GM12878 (cell line): Measurements from ENCODE around the gene LRRC37B. TPM values are rescaled to one million over a fixed set of nuclear protein-coding genes. Genes with fewer than 3 reads are reported as not detected.
"Not testable (repeated sequence)": the region's sequence is repeated elsewhere in the genome, so short reads cannot be mapped to it uniquely, and the experiment has no call there.

Source experiments
- ATAC-seq: fragments of 200-7000 bp; cut with Tn5 transposase; 3 replicates; pipeline ENCODE4 v1.9.1; 2020; ENCODE audit warnings: mild to moderate bottlenecking, moderate library complexity
- BruUV-seq: library from RNA; stranded (reverse); fragments of 400-500 nt; replicated peaks from 2 replicates; lab custom pipeline; 2021; lab: Mats Ljungman, UMichigan
- CTCF ChIA-PET: fragments of 300-600 bp; sonication (Branson Sonifier 250); formaldehyde crosslinking; extraction: SDS; loops from one replicate; lab custom pipeline; 2021; ENCODE audit warnings: inconsistent platforms; lab: Yijun Ruan, JAX
- POLR2A ChIA-PET: fragments of 350-600 bp; formaldehyde crosslinking; extraction: SDS; loops from one replicate; lab custom pipeline; 2021; ENCODE audit warnings: inconsistent platforms; lab: Charles Lee
- RAD21 ChIA-PET: fragments of 300-600 bp; sonication (Branson Sonifier 250); formaldehyde crosslinking; loops from one replicate; lab custom pipeline; 2023; ENCODE audit warnings: antibody characterized with exemption; ENCODE audit not compliant: unreplicated experiment; lab: Charles Lee
- SMC1A ChIA-PET: fragments of 300-600 bp; sonication (Branson Sonifier 250); formaldehyde crosslinking; loops from one replicate; lab custom pipeline; 2023; ENCODE audit not compliant: unreplicated experiment, uncharacterized antibody; lab: Charles Lee
- DNase-seq: peaks from one replicate; pipeline ENCODE4 v3.0.0-alpha.2; 2011; ENCODE audit warnings: low read depth, low spot score
- FAIRE-seq: peaks from 3 replicates; lab custom pipeline; 2011; peaks lifted over from hg19 to GRCh38; lab: Jason Lieb, UNC
- H2AFZ ChIP-seq: 2 replicates; pipeline ENCODE4 v1.6.0; 2011; ENCODE audit warnings: low read depth, low read length, control low read depth; ENCODE audit not compliant: control insufficient read depth
- H3K27ac ChIP-seq: 2 replicates; pipeline ENCODE4 v1.5.1; 2011; ENCODE audit warnings: control low read depth; ENCODE audit not compliant: control insufficient read depth, insufficient read depth
- H3K27me3 ChIP-seq, 2 experiments: replicated peaks in 1 of 2; 2 replicates each; pipeline versions ENCODE4 v1.6.0 to v1.6.1; 2011; ENCODE audit warnings: low read length in 1 of 2; ENCODE audit not compliant: control insufficient read depth in 2 of 2, insufficient read depth in 2 of 2
- H3K36me3 ChIP-seq, 2 experiments: 2 replicates each; pipeline ENCODE4 v1.5.1; 2011; ENCODE audit warnings: low read length in 1 of 2; ENCODE audit not compliant: control insufficient read depth in 2 of 2, insufficient read depth in 2 of 2
- H3K4me1 ChIP-seq: 2 replicates; pipeline ENCODE4 v1.6.1; 2011; ENCODE audit warnings: mild to moderate bottlenecking, low read length, moderate library complexity, mixed read lengths; ENCODE audit not compliant: control insufficient read depth, insufficient read depth
- H3K4me2 ChIP-seq: 2 replicates; pipeline ENCODE4 v1.6.0; 2011; ENCODE audit warnings: control low read depth; ENCODE audit not compliant: control insufficient read depth, insufficient read depth
- H3K4me3 ChIP-seq: fragments of 200-600 bp; sonication (generic); 2 replicates; pipeline ENCODE4 v1.5.1; 2016
- H3K79me2 ChIP-seq: 2 replicates; pipeline ENCODE4 v1.6.0; 2011; ENCODE audit warnings: low read length; ENCODE audit not compliant: control insufficient read depth, insufficient read depth
- H3K9ac ChIP-seq: 2 replicates; pipeline ENCODE4 v1.8.0; 2011; ENCODE audit warnings: low read length, control low read depth, mixed read lengths; ENCODE audit not compliant: control insufficient read depth, insufficient read depth
- H3K9me3 ChIP-seq: replicated peaks from 3 replicates; pipeline ENCODE4 v1.5.1; 2011; ENCODE audit warnings: mild to moderate bottlenecking, low read length; ENCODE audit not compliant: control insufficient read depth, insufficient read depth
- H4K20me1 ChIP-seq: 2 replicates; pipeline ENCODE4 v1.6.0; 2011; ENCODE audit not compliant: control insufficient read depth, insufficient read depth
- BHLHE40 ChIP-seq, 2 experiments: fragments of 450-650 bp in 1 of 2; IDR thresholded peaks; 2 replicates each; pipeline ENCODE4 v1.6.1; 2011 to 2017; ENCODE audit warnings: low read depth in 2 of 2, borderline replicate concordance in 1 of 2, improper control_type of control experiment in 1 of 2, low read length in 1 of 2, mild to moderate bottlenecking in 1 of 2
- CHD2 ChIP-seq: IDR thresholded peaks from 2 replicates; pipeline ENCODE4 v1.6.1; 2011; ENCODE audit warnings: low read depth, low read length, improper control_type of control experiment, borderline replicate concordance
- EP300 ChIP-seq, 2 experiments: fragments of 150-350 bp in 1 of 2; IDR thresholded peaks; 2 replicates each; pipeline ENCODE4 v1.6.1; 2011 to 2012; ENCODE audit warnings: low read depth in 2 of 2, low read length in 2 of 2, borderline replicate concordance in 1 of 2, improper control_type of control experiment in 1 of 2, inconsistent platforms in 1 of 2; ENCODE audit not compliant: control insufficient read depth in 1 of 2
- MEF2B ChIP-seq: fragments of 450-650 bp; IDR thresholded peaks from 2 replicates; pipeline ENCODE4 v1.6.1; 2018; ENCODE audit warnings: mild to moderate bottlenecking, moderate library complexity; ENCODE audit not compliant: partially characterized antibody, poor library complexity, severe bottlenecking
- MTA2 ChIP-seq: fragments of 450-650 bp; IDR thresholded peaks from 2 replicates; pipeline ENCODE4 v1.6.1; 2016; ENCODE audit warnings: low read depth, mild to moderate bottlenecking, moderate library complexity
- NFYB ChIP-seq: IDR thresholded peaks from 2 replicates; pipeline ENCODE4 v1.6.1; 2011; ENCODE audit warnings: low read depth, mild to moderate bottlenecking, low read length, improper control_type of control experiment, moderate library complexity; ENCODE audit not compliant: insufficient read depth
- PKNOX1 ChIP-seq: fragments of 450-650 bp; IDR thresholded peaks from 2 replicates; pipeline ENCODE4 v1.6.1; 2016; ENCODE audit warnings: mild to moderate bottlenecking
- SREBF2 ChIP-seq: IDR thresholded peaks from 2 replicates; pipeline ENCODE4 v1.6.1; 2012; ENCODE audit warnings: mild to moderate bottlenecking, low read length
- STAT1 ChIP-seq: fragments of 450-650 bp; conservative IDR thresholded peaks from 2 replicates; pipeline ENCODE4 v1.6.1; 2014; ENCODE audit warnings: antibody characterized with exemption, mild to moderate bottlenecking
- ZNF207 ChIP-seq: fragments of 450-650 bp; IDR thresholded peaks from 2 replicates; pipeline ENCODE4 v1.6.1; 2014; ENCODE audit warnings: antibody characterized with exemption, mild to moderate bottlenecking, borderline replicate concordance
- WGBS: methylation state at CpG from one replicate; pipeline ENCODE4 v1.1.6; 2016; ENCODE audit warnings: low lambda C conversion rate; ENCODE audit not compliant: insufficient replicate concordance, insufficient coverage; ENCODE audit errors: missing lambda C conversion rate; 5-methylcytosine and 5-hydroxymethylcytosine counted together
- in situ Hi-C: fragments of 300-500 bp; cut with MboI; formaldehyde crosslinking; loops from 9 replicates; pipeline ENCODE4 v1.14.3; 2018; ENCODE audit warnings: mixed read lengths
- intact Hi-C: fragments of 100-400 bp; cut with micrococcal nuclease; formaldehyde crosslinking; loops from one replicate; pipeline ENCODE4 v1.14.2; 2022; ENCODE audit not compliant: unreplicated experiment
- polyA plus RNA-seq, 11 experiments: library from polyadenylated mRNA; depleted of rRNA in 4 of 11; unstranded in 6 of 11; stranded (reverse) in 5 of 11; fragments of >200 nt; fragmentation: Nextera tagmentation in 4 of 11; fragmentation: Illumina TruSeq in 1 of 11; extraction: Ambion mirVana in 4 of 11; extraction: Trizol in 1 of 11; gene quantifications; 1 replicate in 1 of 11; 2 replicates in 10 of 11; pipeline versions ENCODE4 v1.2.1 to v1.2.3, GENCODE V29; 2011 to 2016; ENCODE audit warnings: inconsistent platforms in 2 of 11, missing spikeins in 2 of 11, low read depth in 1 of 11
- total RNA-seq, 4 experiments: library from RNA; depleted of rRNA in 3 of 4; stranded (reverse); fragments of >200 nt in 3 of 4; fragmentation: Illumina TruSeq in 1 of 4; extraction: Trizol in 1 of 4; gene quantifications; 2 replicates each; pipeline versions ENCODE4 v1.2.1 to v1.2.3, GENCODE V29; 2013 to 2021
- TF ChIP-seq, protein P1 (sequence below): fragments of 450-650 bp; IDR thresholded peaks from 2 replicates; pipeline ENCODE4 v1.6.1; 2017; ENCODE audit warnings: mild to moderate bottlenecking, moderate library complexity

Gene LRRC37B
- total and polyA plus RNA-seq, 10 of the 15 experiments (the other 5 are each of a cell fraction or from before 2014, with no cell fraction given), result 3.2 to 25.7 (median 9.2) TPM

DNA sequence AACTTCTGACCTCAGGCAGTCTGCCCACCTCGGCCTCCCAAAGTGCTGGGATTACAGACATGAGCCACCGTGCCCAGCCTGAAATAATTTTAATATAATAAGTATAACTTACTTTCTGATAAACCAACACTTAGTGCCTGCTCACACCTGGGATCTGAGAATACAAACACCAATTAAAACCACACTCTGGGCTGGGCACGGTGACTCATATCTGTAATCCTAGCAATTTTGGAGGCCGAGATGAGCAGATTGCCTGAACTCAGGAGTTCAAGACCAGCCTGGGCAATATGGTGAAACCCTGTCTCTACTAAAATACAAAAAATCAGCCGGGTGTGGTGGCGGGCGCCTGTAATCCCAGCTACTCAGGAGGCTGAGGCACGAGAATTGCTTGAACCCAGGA lies 15.4 kb upstream of the LRRC37B start:
- peaks cover 7 to 35% of the 10 kb centered on the region in 2 experiments for H3K36me3 ChIP-seq
- H3K79me2 ChIP-seq, SMC1A ChIA-PET, CTCF ChIA-PET, RAD21 ChIA-PET, H3K27me3 ChIP-seq, POLR2A ChIA-PET, DNase-seq, ATAC-seq, in situ Hi-C loops, H3K4me2 ChIP-seq, H3K4me1 ChIP-seq, H4K20me1 ChIP-seq, H3K9me3 ChIP-seq, H3K27ac ChIP-seq, H3K9ac ChIP-seq, BruUV-seq, H2AFZ ChIP-seq, H3K4me3 ChIP-seq, FAIRE-seq: not testable (repeated sequence)
- WGBS, result 86% methylated on average over 8 of the region's 8 CpGs
- intact Hi-C loops, result loop anchor here (10.0 kb wide), 1 partner anchor 47 kb away; no protein-coding TSS in a partner anchor

- intact Hi-C loops, result loop anchor here (10.0 kb wide), 1 partner anchor 52 kb away; no protein-coding TSS in a partner anchor
- H3K36me3 ChIP-seq, result peaks cover 3 to 31% of the 10 kb centered on the region in 2 experiments
- WGBS, result 97% methylated on average over 6 of the region's 6 CpGs
Measured at GRCh38 chr17:31997005-31997404, 10.2 kb upstream of the LRRC37B start.

More at GRCh38 chr17:31997005-31997404, 10.2 kb upstream of the LRRC37B start:
- SMC1A ChIA-PET, result no interaction called here
- no peak for FAIRE-seq
- no TSS peak for BruUV-seq
- H4K20me1 ChIP-seq, result no peaks in the 10 kb centered on the region
- H3K79me2 ChIP-seq, result no peaks in the 10 kb centered on the region
- H2AFZ ChIP-seq, result no peak overlapping the region
- no peak overlapping the region for H3K27ac ChIP-seq
- ATAC-seq, result no peak
- CTCF ChIA-PET, result no interaction called here
- POLR2A ChIA-PET, result no interaction called here
- TF ChIP-seq SREBF2, result no peak
- no peak for TF ChIP-seq MTA2
- TF ChIP-seq STAT1, result no peak
- no peak for TF ChIP-seq MEF2B
- no peak for TF ChIP-seq EP300 (IDR thresholded peaks at IDR 0.05; ENCODE audit: borderline replicate concordance in 1 of 2, control insufficient read depth in 1 of 2, low read depth in 2 of 2, low read length in 2 of 2)
- TF ChIP-seq BHLHE40 (IDR thresholded peaks at IDR 0.05; ENCODE audit: borderline replicate concordance in 1 of 2, low read depth in 2 of 2, low read length in 1 of 2), result no peak
- no peak for TF ChIP-seq NFYB
- TF ChIP-seq CHD2, result no peak
- TF ChIP-seq, protein P1, sequence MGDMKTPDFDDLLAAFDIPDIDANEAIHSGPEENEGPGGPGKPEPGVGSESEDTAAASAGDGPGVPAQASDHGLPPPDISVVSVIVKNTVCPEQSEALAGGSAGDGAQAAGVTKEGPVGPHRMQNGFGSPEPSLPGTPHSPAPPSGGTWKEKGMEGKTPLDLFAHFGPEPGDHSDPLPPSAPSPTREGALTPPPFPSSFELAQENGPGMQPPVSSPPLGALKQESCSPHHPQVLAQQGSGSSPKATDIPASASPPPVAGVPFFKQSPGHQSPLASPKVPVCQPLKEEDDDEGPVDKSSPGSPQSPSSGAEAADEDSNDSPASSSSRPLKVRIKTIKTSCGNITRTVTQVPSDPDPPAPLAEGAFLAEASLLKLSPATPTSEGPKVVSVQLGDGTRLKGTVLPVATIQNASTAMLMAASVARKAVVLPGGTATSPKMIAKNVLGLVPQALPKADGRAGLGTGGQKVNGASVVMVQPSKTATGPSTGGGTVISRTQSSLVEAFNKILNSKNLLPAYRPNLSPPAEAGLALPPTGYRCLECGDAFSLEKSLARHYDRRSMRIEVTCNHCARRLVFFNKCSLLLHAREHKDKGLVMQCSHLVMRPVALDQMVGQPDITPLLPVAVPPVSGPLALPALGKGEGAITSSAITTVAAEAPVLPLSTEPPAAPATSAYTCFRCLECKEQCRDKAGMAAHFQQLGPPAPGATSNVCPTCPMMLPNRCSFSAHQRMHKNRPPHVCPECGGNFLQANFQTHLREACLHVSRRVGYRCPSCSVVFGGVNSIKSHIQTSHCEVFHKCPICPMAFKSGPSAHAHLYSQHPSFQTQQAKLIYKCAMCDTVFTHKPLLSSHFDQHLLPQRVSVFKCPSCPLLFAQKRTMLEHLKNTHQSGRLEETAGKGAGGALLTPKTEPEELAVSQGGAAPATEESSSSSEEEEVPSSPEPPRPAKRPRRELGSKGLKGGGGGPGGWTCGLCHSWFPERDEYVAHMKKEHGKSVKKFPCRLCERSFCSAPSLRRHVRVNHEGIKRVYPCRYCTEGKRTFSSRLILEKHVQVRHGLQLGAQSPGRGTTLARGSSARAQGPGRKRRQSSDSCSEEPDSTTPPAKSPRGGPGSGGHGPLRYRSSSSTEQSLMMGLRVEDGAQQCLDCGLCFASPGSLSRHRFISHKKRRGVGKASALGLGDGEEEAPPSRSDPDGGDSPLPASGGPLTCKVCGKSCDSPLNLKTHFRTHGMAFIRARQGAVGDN, result no peak
- no peak for TF ChIP-seq ZNF207
- TF ChIP-seq PKNOX1, result no peak
- no peaks in the 10 kb centered on the region for H3K27me3 ChIP-seq
- H3K4me1 ChIP-seq, result no peaks in the 10 kb centered on the region
- H3K9ac ChIP-seq, result no peak overlapping the region
- in situ Hi-C loops, result no loop called here
- H3K4me3 ChIP-seq, result no peak overlapping the region
- H3K9me3 ChIP-seq, result no peaks in the 10 kb centered on the region
- RAD21 ChIA-PET, result no interaction called here
- H3K4me2 ChIP-seq, result no peak overlapping the region
- DNase-seq, result no peak
